HG03432 (cell line): Measurements from ENCODE around the gene VAV1.
"Not testable (repeated sequence)": the region's sequence is repeated elsewhere in the genome, so short reads cannot be mapped to it uniquely, and the experiment has no call there.

Experiments used
- ATAC-seq: cut with Tn5 transposase; IDR thresholded peaks from one replicate; pipeline ENCODE4 v1.9.1; 2021; ENCODE audit warnings: mild to moderate bottlenecking, moderate library complexity; ENCODE audit not compliant: unreplicated experiment

The VAV1 gene

DNA sequence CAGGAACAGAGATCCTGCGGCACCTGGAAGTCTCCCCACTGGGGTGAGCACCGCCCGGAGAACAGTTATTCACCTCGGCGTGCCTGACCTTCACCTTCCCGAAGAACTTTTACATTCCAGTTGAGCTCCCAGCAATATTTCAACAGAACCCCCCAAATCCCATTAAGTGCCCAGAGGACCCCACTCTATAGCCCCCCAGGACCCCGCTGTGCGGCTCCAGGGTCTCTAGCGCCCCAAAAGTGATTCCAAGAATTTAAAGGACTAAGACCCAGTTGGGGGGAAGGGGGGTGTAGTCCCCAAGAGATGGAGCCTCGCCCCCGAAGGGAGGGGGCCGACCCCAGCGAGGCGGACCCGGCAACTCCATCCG lies 35.6 kb upstream of the VAV1 start:
- ATAC-seq, result no peak

GRCh38 chr19:6737284-6737872 lies 35.1 kb upstream of the VAV1 start, which contains the start of gene GPR108:
Gene GPR108, minus strand, starts transcription at chr19:6737580. Its CDS starts 4 bp downstream, at chr19:6737576.
- peak; percentile 62 for ATAC-seq

DNA sequence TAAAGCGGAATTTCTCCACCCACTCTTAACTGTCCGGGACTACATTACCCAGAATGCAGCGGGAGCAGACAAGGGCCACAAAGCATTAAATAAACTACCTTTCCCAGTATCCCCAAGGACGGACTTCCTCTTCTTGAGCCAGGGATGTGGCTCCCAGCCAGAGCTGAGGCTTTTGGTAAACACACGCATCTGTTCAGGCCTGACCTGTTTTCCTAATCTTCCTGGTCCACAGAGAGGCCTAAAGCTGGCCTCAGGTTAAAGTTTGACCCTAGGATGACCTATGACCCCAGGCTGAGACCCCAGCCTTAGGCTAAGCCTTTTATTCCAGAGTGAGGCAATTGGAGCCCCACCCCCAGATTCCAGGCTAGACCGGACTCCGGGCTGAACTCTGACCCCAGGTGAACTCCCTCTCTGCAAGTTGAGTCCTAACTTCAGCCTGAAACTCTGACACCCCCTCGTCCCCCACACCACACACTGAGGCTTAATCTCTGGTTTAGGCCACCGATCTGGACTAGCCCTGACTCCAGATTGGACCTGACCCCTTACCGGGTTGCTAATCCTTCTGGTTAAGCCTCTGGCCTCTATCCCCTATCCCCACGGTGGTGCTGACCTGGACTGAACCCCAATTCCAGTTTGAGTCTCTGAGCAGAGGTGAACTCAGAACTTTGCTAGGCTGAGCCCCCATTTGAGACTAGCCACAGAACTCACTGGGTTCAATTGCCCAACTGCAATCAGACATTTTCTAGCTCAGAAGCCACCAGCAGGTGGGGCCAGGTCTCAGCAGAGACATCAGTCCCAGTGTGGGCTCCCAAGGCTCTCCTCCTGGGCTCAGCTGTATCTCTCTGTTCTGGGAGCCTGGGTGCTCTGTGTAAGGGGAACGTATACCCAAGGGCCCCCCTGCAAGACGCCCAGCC lies 34.4 kb upstream of the VAV1 start:
- ATAC-seq, result no peak

DNA sequence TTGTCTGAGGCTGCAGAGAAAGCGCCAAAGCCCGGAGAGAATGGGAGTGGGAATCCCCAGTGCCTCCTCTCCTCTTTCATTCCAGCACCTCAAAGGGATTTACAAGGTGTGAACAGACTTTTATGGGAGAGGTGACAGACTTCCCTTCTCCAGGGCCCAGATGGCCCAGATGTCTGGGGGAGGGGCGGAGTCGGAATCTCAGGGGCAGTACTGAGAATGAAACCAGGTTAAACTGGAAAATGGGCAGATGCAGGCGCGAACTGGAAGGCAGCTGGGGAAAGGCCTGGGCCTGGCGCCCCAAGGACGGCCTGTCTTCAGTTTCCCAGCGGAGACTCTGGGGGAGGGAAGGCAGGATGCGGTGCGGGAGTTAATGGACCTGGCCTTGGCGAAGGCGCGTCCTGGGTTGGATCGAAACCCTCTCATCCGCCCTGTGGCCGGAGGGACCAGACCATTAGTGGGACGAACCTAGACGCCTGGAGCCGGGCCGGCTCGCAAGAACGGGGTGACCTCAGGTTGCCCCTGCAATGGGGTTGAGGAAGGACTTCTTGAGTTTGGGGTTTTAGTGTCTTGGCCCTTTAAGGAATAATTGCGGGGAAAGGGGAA lies 33.6 kb upstream of the VAV1 start:
- no peak for ATAC-seq

GRCh38 chr19:6739390-6739882 lies 33.1 kb upstream of the VAV1 start, which contains the start of gene TRIP10:
Gene TRIP10, plus strand, starts transcription at chr19:6739680. Its CDS starts 82 bp downstream, at chr19:6739762.
- no peak for ATAC-seq

GRCh38 chr19:6739883-6740588 lies 32.5 kb upstream of the VAV1 start:
- no peak for ATAC-seq

DNA sequence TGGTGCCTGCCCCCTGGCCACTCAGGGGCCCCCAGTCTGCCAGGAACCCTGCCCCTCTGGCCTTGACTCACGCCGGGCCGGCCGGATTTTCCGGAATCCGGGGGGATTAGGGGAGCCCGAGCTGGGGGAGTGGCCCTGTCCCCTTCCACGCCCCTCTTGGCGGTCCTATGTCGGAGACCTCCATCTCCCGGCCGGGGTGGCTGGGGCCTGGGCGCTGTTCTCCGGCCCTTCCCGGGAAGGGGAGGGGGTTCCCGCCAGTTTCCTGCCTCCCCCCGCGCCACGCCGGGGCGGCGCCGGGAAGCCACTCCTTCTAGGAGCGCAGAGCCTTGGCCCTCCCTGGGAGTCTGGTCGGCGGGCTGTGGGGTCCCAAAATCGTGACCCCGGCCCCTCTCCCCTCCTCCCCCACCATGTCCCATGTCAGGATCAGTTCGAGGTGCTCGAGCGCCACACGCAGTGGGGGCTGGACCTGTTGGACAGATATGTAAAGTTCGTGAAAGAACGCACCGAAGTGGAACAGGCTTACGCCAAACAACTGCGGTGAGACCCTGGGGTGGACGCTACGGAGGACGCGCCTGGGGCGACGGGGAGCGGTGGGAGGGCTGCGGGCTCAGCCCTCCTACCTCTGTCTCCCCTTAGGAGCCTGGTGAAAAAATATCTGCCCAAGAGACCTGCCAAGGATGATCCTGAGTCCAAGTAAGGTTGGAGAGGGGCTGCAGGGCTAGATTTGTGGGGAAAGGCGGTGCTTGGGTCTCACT lies 31.7 kb upstream of the VAV1 start:
- ATAC-seq, result no peak

GRCh38 chr19:6743066-6743465 lies 29.4 kb upstream of the VAV1 start:
- ATAC-seq, result no peak

DNA sequence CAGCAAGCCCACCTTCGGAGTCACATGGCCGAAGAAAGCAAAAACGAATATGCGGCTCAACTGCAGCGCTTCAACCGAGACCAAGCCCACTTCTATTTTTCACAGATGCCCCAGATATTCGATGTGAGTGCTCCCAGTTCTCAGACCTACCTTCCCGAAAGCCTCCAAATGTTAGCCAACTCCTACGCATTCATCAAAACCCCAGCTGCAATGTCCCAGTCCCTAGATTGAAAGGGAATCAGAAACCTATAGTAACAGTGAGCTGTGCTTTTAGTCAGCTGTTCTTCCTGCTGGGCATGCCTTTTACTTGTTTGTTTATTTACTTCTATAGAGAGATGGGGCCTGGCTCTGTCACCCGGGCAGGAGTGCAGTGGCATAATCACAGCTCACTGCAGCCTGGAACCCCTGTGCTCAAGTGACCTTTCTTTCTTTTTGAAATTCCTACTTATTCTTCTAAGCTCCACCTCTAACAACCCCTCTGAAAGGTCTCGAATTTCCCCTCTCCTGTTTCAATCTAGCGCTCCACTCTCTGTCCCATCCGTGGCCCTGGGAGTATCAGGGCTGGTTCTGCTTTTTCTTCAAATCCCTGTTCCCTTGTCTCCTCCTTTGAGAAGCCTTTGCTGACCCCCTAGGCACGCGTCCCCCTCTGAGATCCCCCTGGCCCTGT lies 28.7 kb upstream of the VAV1 start:
- no peak for ATAC-seq

- no peak for ATAC-seq
These were observed 27.9 kb upstream of the VAV1 start for GRCh38 chr19:6744381-6745301.

- no peak for ATAC-seq
These were observed 26.5 kb upstream of the VAV1 start for GRCh38 chr19:6745965-6746364.

DNA sequence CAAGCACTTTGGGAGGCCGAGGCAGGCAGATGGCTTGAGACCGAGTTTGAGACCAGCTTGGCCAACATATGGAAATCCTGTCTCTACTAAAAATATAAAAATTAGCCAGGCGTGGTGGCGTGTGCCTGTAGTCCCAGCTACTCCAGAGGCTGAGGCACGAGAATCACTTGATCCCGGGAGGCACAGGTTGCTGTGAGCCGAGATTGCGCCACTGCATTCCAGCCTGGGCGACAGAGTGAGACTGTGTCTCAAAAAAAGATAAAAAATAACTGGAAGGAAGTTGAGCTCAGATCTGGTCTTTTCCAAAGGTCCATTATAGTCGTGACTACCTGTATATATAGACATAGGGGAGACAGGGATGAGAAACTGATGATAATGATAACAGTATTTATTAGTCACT lies 24.0 kb upstream of the VAV1 start:
- not testable (repeated sequence) for ATAC-seq

DNA sequence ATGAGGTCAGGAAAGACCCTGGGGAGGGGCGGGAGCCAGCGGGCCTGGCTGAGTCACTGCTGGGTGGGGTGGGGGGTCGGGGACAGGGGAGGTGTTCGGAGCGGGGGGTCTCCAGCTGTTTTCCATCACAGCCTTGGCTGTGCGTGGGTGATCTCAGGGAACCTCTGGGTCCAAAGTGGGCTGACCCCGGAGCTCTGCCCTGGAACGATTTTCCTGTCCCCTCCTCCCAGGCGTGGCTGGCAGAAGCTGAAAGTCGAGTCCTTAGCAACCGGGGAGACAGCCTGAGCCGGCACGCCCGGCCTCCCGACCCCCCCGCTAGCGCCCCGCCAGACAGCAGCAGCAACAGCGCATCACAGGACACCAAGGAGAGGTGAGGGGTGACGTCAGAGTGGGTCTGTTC lies 22.4 kb upstream of the VAV1 start:
- ATAC-seq, result no peak

GRCh38 chr19:6751189-6751588 lies 21.3 kb upstream of the VAV1 start:
- ATAC-seq, result no peak

- peak; percentile 3 for ATAC-seq
These were observed 20.0 kb upstream of the VAV1 start for GRCh38 chr19:6752256-6753177.

GRCh38 chr19:6753178-6754031 lies 19.1 kb upstream of the VAV1 start:
- ATAC-seq, result peak; percentile 74

- no peak for ATAC-seq
These were observed 18.4 kb upstream of the VAV1 start for GRCh38 chr19:6754136-6754535.
